Stimulated activated CD4-positive, alpha-beta T cell treated with anti-CD3 and anti-CD28 coated beads, TNF-alpha, amount 100 ng/mL, for 1 hour (primary cell): ENCODE results near the gene ALDH1L1.
"Not testable (repeated sequence)": the region's sequence is repeated elsewhere in the genome, so short reads cannot be mapped to it uniquely, and the experiment has no call there.

Source experiments
- DNase-seq, 3 donors: peaks; one replicate each; pipeline ENCODE4 v3.0.0-alpha.2; 2020; ENCODE audit warnings: low read depth in 3 of 3, low spot score in 1 of 3

ALDH1L1 gene

GRCh38 chr3:126106336-126107202 lies 73.8 kb downstream of the ALDH1L1 start:
- DNase-seq, result no peak

DNA sequence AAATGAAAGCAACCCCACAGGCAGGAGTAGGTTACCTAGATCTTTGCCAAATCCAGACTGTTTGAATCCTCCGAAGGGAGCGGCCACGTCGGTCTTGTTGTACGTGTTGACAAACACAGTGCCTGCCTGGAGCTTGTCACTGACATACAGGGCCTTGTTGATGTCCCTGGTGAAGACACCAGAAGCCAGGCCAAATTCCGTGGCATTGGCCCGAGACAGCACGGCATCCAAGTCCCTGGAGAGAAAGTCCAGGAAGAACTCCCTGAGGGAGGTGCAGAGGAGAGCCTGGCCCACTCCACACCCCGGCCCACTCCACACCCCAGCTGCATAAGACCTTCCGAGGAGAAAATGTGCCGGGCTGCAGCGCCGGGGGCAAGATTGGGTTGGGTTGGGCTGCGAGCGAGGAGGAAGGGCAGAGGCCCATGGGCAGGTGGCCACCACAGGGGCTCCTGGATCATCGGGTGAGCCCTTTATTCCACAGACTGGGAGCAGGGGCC lies 74.6 kb downstream of the ALDH1L1 start:
- DNase-seq, result no peak

- DNase-seq, result no peak
These were observed 75.4 kb downstream of the ALDH1L1 start for GRCh38 chr3:126104742-126105605.

- DNase-seq, result no peak
These were observed 76.3 kb downstream of the ALDH1L1 start for GRCh38 chr3:126104028-126104635.

GRCh38 chr3:126103121-126104027 lies 77.0 kb downstream of the ALDH1L1 start:
- DNase-seq, result no peak

DNA sequence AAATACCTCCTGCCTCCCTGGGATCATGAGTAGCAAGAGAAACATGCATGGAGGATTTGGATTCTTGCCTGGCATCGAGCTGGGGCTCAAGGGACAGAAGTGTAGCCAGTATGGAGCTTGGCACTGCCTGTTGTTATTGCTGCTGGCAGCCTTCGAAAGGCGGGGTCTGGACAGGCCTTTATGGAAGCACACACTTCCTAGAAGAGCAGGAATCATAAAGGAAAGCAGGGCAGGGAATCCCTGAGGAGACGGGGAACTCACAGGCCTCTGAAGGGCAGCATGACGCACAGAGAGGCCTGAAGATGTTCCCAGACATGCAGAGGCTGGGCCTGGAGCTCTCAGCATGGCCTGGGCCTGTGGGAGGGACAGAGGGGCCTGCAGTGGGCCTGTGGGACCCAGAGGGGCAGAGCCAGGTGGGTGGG lies 77.8 kb downstream of the ALDH1L1 start:
- no peak for DNase-seq

GRCh38 chr3:126102011-126102410 lies 78.4 kb downstream of the ALDH1L1 start:
- no peak for DNase-seq

GRCh38 chr3:126101521-126101982 lies 78.8 kb downstream of the ALDH1L1 start:
- no peak for DNase-seq

DNA sequence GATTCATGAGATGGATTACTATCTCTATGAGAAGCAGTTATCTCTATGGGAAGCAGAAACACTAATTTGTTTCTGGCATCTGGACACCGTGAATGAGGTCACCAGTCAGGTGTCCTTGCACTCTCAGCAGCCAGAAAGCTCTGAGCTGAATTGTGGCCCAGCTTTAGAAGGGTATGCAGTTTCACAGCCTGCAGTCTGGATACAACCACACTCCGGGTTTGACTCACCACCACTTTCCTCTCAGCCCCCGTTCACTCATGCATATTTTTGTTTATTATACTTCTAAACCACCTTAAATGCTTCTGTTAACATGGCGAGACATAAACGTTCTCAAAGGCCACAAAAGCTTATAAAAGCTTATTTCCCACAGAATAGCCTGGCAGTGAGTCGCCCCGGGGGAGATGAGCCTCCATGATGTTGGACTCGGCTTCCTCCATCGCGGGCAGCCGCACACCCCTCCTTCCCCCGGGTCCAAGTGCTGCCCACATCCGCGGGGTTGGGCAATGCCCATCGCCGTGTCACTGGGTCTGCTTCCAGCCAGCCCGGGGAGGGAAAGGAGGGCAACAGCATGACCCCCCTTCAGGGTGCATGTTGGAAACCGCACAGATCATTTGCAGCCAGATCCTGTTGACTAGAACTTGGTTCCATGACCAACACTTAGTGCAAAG lies 79.6 kb downstream of the ALDH1L1 start:
- DNase-seq, result no peak

DNA sequence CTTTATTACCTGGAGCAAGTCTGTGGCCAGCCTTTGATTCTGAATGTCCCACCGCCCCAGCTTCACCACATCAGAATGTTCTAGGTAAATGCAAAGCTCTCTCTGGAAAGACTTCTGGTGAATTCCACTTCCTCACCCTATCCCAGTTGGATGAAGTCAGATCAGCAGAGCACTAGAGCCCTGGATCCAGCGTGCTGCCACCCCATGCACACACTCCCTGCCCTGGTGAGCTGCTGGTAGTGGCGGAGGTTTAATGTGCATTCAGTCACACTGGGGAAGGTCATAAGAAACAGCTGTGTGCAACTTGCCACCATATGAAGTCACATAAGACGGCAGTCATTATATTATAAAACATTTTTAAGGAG lies 80.1 kb downstream of the ALDH1L1 start:
- DNase-seq, result no peak

- no peak for DNase-seq
These were observed 82.0 kb downstream of the ALDH1L1 start for GRCh38 chr3:126098391-126098858.

DNA sequence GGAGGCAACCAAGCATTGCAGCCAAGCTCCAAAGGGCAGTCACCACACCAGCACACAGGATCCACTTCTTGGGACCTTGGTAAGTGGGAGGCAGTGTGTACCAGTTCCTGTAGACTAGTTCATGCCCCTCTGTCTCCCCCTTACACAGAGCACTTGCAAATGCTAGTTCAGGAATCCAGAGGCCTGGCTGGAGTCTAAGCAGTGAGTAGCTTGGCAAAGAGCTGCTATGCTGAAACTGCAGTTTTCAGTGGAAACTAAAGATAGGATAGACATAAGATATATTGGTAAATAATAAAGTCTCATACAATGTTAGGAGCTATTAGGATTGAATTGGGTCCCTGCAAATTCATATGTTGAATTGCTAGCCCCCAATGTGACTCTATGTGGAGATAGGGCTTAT lies 82.6 kb downstream of the ALDH1L1 start:
- DNase-seq, result no peak

- not testable (repeated sequence) for DNase-seq
These were observed 84.1 kb downstream of the ALDH1L1 start for GRCh38 chr3:126096274-126096673.

DNA sequence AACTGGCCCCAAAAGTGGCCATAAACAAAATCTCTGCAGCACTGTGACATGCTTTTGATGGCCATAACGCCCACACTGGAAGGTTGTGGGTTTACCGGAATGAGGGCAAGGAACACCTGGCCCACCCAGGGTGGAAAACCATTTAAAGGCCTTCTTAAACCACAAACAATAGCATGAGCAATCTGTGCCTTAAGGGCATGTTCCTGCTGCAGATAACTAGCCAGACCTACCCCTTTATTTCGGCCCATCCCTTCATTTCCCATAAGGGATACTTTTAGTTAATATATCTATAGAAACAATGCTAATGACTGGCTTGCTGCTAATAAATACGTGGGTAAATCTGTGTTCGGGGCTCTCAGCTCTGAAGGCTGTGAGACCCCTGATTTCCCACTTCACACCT lies 88.3 kb downstream of the ALDH1L1 start:
- not testable (repeated sequence) for DNase-seq

DNA sequence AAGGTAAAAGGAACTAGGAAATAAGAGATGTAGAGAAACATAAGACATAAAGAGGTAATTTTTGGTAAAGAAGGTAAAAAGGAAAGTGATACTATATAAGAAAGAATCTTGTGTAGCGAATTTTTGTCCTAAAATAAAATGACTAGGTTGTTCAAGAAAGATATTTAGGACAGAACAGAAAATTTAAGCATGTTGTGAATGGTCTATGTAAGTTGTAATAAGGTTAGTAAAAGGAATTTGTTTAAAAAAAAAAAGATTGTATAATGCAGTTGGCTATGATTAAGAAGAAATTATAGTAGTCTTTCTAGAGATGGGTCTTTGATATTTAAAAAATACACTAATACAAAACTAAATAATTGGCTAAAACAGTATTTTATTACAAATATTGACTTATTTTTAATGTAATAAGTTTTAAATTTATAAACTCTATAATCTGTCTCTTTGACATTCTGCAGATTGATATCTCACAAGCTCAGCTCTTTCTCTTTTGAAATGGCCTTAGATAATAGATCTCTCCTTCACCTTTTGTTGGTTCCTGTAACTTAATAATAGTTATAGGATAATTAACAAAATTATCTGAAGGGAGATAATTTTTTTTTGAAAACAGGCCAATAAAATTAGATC lies 92.7 kb downstream of the ALDH1L1 start:
- no peak for DNase-seq

DNA sequence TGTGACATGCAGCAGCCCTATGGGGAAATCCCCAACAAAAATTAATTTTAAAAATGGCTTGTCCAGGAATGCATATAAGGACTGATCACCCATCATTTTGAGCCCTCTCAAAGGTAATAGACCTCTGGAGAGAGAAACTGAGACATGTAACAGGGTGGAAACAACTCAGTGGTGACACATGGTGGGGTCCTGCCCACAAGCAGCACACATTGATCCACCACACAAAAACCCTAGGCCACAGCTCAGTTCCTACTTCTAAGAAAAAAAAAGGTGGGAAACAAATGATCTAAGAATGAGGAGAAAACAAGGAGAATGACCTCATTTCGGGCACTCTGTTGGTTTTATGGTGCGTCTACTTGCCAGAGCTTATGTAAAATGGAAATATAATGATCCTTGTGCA lies 94.5 kb downstream of the ALDH1L1 start:
- no peak for DNase-seq

DNA sequence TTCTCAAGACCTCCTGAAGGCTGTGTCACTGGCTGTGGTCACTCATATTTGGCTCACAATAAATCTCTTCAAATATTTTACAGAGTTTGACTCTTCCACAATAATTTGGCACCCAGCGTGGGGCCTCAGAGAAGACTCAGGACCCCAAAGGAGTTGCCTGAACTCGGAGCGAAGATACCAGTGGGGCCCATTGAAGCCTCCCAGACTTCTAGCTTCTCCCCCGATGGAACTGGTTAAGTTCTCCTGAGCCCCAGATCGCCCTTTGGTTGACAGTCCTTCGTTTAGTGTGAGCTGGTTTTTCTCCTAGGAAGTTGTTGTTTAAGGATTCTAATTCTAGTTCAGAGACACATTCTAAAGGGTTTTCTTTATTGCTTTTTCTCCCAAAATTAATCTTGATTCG lies 95.1 kb downstream of the ALDH1L1 start:
- no peak for DNase-seq

DNA sequence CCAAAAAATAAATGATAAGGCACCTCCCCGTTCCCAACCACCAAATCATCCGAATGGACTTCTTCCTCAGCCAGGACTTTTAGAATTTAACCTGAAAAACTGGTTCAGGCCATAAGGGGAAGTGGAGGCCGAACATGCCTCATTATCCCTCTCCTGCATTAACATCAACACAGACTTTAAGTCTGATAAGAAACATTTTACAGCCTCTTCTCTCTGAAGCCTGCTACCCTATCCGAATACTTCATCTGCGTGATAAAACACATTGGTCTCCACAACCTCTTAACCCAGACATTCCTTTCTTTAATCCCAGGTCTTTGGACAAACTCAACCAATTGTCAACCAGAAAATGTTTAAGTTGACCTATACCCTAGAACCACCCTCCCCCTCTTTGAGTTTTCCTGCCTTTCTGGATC lies 95.6 kb downstream of the ALDH1L1 start:
- no peak for DNase-seq
